DMS153 treated with DMSO at 0.1 percent for 48 hours (cell line): Measurements from ENCODE around the gene MORN4.
"Not testable (repeated sequence)": the region's sequence is repeated elsewhere in the genome, so short reads cannot be mapped to it uniquely, and the experiment has no call there.

ENCODE experiments used
- DNase-seq: peaks from one replicate; lab custom pipeline; 2025; ENCODE audit not compliant: unreplicated experiment; lab: John Stamatoyannopoulos, UW

Gene MORN4

DNA sequence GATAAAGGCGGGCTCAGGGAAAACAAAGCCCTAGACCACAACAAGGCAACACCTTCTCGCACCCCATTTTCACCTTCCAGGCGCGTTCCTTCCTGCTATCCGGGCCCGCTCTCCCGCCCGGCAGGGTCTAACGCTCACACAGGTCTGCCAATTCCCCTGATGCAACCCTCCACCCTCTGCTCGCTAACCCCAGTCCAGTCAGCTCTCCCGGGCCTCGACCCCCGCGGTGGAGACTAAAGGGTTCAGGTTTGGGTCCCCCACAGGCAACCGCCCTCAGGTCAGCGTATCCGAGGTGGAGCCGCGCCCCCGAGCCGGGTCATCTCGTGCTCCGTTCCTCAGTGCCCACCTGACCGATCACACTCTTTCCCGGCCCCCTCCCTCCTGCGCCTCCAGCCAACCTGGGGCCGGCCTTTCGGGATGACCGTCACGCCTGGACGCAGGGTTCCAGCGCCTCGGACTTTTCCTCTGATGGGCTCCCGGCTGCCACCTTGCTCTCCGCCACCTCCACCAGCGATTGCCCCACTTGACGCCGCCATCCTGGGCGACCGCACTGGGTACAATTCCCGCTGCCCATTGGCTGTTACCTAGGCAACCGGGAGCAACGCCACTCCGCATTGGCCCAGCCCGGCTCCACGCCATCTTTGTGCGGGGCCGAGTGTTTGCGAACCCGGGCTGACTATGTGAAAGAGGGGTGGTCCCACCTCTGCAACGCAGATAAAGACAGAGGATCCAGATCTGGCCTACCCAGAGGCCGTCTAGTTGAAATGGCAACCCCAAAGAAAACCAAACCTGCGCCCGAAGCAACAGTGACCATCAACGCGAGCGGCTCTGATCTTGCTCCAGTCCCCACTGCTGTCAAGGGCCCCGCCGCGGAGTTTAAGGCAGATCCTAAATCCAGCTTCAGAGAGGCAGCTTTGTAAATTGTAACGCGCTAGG, at the start of gene MORN4:
Gene MORN4, minus strand, starts transcription at position 552 of the 936 bp plus-strand sequence. CDS start 13,847 bp downstream, outside the sequence.
- DNase-seq: peak; percentile 92

DNA sequence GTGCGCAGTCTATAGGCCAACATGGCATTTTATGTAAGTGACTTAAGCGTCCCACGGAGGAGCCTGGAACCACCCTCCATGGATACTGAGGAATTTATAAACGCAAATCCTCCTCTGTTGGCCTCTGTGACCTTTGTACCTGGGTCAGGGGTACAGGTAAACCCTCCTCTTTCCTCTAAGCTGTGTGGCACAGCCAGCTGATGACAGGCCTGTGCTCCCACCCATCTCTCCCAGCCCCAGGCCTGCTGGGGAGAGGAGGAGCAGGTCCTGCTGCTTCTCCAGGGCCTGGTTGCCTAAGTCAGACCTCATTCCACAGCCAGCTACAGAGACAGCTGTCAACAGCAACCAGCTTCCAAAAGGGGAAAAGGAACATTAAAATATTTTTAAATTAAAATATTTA, 48.7 kb upstream of the MORN4 start:
- no peak for DNase-seq

DNA sequence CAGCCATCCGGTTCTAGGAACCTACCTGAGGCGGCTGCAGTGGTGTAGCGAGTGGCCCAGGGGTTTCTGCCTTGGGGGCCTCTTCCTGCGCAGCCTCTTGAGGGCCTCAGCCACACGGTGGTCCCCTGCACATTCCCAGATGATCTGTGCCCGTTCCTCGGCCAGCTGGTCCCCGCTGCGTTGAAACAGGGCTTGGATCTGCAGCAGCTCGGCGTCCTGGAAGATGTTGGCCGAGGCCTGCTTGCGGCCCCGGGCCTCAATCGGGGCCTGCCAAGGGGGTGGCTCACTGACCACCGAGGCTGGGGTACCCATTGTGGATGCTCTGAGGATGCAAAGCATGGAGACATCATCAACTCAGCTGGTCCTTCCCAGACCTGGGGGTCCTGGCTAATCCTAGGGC, 46.3 kb upstream of the MORN4 start:
- DNase-seq: no peak

DNA sequence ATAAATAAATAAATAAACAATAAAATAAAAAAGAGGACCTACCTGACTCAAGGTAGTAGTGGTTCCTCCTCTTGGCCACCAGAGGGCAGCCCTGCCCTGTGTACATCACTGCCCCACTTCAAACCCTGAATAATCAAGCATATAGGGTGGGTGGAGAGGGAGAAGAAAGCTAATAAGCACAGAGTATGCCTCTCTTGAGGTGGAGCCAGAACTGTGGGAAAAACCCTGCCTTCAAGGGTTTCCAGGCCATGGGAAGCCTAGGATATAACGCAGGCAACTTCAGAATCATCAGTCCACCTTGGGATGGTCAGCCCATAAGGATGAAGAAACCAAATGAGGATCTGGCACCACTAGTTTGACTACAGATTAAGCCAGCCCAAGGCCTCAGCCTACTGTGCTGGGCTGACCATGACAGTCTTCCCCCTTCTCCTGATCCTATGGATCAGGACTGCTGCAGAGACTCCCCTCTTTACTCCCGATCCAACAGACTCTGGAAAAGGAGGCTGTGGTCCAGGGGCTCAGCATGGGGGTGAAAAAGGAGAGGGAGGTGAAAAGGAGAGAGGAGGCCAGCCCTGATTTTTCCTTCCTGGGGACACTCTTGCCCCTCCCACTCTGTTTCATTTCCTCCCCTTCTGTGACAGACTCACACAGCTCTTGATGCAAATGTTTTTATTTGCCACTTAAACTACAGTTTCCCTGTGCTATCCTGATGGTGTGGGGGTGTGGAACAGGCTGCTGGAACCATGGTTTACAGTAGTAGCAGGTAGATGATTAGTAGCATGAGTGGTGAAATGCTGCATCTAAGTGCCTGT, 43.7 kb upstream of the MORN4 start:
- DNase-seq: peak; percentile 32

DNA sequence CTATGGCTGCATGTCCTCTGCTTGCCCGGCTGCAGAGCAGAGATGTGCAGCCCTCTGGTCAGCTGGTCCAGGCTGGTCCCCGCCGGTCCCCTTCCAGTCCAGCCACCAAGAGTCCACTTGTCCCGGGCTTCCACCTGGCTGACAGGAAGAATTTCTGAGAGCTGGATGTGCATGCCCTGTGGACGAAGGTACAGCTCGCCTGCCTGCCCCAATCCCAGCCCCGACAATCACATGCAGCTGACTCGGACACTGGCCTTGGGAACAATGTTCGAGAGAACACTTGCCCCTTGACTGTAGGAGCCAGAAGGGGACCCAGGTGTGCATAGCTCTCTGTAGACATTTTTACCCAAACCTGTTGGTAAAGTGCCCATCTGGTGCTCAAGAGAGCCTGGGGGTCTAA, 41.9 kb upstream of the MORN4 start:
- DNase-seq: no peak

DNA sequence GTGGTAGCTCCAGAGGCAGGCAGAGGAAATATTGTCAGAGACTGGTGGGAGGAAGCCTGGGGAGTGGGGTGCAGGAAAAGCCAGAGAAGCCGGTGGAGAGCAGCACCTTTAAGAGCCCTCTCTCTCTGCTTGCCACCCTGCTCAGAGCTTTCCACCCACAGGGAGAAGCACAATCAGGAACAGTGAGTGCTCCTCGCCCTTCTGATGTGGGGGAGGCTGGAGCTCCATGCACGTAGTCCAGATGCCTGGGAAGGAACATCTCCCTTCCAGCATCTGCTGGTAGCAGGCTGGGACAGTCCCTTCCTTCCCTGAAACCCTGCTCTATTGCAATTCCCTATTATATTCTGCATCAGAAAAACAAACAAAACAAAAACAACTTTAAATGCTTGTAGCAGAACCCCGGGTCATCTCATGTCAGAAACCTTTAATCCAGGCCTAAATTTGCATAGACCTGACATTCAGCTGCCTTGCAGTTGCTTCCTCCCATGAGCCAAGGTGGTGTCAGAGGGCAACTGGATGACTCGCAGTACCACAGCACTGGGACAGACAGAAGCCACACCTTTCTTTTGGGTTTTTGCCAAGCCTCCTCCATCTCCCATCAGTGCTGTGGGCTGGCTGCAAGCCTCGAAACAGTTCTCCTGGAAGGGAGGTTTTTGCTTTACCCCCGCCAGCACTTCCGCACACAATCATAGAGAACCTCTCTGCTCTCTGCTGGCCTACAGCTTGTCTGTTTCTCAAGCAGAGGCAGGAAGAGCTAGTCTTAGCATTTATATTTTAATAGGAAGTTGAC, 40.6 kb upstream of the MORN4 start:
- DNase-seq: no peak

DNA sequence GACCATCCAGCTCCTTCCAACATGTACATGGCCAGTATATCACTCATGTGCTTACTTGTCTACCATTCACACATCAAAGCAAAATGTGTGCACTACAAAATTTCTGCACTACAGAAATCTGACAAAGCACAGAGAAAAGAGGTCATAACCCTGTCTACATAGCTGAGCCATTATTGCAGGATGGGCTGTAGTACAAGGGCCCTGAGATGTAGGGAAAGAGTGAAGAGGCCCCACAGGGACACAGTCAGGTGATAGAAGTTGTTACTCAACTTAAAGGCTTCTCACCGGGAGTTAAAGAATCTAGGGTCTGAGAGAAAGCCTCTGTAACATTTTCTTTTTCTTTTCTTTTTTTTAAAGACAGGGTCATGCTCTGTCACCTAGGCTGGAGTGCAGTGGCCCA, 36.3 kb upstream of the MORN4 start:
- no peak for DNase-seq

DNA sequence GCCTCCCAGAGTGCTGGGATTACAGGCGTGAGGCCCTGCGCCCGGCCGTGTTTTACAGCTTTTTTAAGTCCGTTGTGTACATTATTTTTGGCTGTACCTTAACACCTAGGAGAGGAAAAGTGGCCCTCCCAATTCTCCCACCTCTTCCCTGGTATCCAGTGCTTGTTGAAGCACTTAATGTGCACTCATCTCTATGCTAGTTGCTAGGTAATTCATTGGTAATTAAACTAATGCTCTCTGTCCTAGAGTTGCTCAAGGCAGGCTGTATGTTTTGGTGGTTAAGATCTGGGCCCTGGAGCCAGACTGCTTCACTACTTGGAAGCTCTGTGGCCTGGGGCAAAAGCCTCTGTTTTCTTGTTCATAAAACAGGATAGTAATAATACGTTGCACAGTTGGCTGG, 34.2 kb upstream of the MORN4 start:
- DNase-seq: no peak

DNA sequence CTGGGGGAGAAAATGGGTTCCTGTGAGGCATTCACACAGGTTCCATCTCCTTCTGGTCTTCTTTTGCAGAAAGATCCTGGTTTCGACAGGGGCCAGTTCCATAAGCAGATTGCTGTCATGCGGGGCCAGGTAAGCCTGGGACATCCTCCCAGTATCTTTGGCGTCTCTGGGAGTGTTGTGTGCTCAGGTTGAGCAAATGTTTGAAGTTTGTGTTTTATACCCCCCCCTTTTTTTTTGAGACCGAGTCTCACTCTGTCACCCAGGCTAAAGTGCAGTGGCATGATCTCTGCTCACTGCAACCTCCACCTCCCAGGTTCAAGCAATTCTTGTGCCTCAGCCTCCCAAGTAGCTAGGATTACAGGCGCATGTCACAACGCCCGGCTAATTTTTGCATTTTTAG, 33.7 kb upstream of the MORN4 start:
- no peak for DNase-seq

DNA sequence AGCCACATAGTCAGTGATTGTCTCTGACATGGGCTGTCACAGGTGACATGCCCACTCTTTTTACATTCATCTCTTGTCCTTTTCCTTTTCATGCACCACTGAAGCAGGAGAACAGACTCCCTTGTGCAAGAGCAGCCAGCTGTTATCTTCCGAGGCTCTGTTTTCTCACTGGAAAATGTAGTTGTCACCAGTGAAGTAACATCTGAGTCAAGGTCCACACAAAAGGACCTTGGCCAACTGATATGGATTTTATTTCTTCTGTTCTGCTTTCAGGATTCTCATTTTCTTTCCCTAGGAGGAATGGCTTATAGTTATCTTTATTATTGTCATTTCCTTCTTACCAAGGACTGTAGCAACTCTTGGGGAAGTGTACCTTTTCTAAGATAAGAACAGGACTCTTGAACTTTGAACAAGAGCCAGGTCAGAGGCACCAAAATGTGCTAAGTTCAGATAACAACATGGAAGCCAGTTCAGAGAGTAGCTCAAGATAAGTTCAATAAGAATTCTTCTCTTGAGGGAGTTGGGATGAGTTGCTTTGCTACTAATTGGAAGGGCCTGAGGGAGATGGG, 31.1 kb upstream of the MORN4 start:
- DNase-seq: no peak

DNA sequence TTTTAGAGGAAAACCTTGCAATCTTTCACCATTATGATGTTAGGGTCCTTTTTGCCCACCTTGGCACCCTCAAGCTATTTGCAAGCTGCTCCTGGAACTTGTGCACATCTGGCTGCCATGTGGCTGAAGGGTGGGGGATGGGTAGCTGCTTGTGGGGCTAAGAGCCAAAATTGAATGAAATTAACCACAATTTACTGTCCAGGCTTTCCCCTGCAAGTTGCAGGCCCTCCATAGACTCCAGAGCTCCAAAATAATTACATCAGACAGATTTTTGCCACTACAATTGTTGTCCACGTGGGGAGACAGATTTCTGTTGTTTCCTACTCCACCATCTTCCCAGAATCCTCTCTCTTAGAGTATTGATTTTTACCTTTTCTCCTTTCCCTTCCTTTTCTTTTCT, 26.3 kb upstream of the MORN4 start:
- no peak for DNase-seq

DNA sequence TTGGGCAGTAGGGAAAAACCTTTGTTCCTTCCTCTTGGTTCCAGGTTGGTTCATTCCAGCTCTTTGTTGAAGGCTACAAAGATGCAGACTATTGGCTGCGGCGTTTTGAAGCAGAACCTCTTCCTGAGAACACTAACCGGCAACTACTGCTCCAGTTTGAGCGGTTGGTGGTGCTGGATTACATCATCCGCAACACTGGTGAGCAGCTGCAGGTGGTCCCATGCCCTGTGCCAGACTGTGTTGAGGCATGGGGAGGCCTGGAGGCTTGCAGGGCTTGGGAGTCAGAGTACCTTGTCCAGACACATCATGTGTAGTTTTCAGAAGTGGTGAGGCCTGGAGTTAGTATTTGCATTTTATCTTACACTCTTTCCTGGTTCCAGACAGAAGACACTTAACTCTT, 23.5 kb upstream of the MORN4 start:
- DNase-seq: no peak

DNA sequence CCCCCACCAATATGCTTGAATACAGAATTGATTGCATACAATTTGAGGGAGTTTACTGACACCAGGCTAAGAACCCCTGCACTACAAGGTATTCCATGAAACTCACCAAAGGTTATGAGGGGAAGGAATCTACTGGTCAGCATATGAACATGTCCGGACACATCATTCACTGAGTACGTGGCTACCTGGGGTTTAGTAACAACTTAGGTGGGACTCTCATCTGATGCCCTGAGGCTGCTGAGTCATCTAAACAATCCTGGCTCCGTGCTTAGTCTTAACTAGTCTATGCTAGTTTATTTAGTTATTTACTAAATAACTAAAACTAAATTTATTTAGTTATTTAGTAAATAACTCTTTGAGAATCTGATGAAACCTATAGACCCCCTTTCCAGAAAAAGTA, 18.5 kb upstream of the MORN4 start:
- DNase-seq: no peak

DNA sequence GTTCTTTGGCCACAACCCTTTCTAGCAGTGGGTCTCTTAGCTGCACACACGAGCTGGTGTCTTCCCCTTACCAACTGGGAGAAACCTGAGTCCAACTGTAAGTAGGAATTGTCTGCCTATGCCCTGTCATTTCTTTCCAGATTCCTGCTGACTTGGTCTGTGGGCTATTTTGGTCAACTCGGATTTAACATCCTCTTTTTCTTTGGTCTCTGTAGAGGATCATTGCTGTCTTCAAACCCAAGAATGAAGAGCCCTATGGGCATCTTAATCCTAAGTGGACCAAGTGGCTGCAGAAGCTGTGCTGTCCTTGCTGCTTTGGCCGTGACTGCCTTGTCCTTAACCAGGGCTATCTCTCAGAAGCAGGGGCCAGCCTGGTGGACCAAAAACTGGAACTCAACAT, 17.4 kb upstream of the MORN4 start:
- DNase-seq: no peak

DNA sequence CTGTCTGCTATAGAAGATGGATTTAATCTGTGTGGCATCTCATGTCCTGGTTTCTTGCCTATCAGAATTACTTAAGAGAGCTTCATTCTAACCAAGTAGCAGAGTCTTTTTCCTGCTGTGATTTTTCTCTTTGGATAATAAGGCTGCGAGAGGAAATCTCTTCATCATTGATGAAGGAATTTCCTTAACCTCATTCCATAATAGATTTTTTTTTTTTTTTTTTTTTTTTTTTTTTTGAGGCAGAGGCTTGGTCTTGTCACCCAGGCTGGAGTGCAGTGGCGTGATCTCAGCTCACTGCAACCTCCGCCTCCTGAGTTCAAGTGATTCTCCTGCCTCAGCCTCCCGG, 16.1 kb upstream of the MORN4 start:
- not testable (repeated sequence) for DNase-seq

DNA sequence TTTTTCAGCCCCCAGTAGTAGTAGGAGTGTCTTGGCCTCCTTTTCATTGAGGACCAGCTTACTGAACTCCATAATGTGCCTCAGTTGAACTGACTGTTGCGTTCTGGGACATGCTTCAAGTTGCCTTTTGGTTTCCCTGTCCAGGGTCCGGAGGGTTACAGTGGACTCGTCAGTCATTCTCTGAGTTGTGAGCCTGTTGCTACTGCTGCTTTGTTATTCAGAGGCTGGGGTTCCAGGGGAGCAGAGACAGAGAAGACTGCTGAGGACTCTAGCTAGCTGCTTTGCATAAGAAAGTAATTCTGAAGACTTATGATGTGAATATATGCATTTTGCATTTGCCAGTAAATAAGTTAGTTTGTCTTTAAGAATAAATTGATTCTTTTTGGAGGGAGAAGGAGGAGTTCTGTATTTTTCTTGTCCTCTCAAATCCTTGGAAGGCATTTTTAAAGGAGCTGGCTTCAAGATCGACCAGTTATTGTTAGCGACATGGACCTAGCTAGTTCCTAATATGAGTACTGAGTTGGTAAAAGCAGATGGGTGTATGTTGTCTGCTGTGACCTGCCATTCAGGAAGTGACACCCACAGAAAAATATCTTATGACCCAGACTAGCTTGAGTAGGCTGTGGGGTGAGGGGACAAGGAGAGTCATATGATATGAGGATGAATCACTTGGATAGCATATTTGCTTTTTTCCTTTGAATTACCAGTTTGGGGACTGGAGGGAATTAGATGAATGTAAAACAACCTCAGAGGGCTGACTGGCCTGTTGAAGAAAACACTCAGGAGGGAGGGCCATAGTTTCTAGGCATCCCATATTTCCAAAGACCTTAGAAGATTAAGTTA, 15.5 kb upstream of the MORN4 start:
- no peak for DNase-seq

DNA sequence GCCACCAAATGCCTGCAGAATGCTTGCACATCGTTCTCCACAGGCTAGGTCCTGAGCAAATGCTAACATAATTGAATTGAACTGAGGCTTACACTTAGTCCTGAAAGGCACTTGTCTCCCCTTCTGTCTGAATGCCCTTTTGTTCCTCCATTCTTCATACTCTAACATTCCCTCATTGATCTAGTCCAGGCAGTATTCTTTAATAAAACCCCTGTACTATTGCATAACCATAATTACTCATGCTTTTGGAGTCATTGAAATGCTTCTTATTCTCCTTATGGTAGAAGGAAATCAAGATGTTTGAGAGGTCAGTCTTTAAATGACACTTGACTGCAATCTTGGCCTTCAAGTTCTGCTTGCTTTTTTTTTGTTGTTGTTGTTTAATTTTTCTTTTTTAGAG, 14.3 kb upstream of the MORN4 start:
- no peak for DNase-seq

DNA sequence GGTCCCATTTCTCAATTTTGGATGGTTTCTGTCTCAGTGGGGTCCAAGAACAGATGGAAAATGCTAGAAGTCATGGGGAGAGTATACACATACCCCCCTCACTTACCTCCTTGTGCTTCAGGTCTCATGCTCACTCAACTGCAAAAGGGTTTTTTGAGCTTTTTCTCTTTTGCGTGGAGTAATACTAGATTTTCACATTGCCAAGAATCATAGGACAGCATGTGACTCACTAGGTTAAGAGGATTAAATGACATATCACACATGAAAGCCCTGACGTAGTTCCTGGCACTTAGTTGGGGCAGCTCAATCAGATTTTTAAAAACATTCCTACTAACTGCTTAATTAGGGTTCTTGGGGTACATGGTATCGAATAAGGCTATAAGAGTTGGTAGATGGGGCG, 11.6 kb upstream of the MORN4 start:
- no peak for DNase-seq

DNA sequence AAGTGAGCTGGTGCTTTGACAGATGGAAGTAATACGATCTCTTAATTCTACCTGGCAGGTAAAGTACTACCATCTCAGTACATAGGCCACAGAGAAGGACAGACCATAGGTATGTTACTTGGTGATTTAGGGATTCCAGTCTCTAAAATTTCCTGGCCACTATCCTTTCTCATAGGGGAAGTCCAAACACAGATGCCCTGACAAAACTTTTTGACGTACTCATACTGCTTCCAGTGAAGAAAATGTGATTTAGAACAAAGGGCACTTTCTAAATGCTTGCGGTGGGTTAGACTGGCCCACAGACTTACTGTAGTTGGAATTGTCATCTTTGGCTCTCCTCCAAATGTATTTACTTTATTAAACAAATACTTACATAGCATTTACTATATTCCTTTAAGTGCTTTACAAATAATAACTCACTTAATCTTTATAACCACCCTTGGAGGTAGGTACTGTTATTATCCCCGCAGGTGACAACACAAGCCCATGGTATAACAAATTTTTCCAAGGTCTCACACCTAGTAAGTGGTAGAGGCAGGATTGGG, 10.2 kb upstream of the MORN4 start:
- no peak for DNase-seq
